Gastroesophageal sphincter (tissue), 4 donors: ENCODE data around the gene SDR42E1. TPM values are rescaled to one million over a fixed set of nuclear protein-coding genes. Genes with fewer than 3 reads are reported as not detected.

Source experiments
- ATAC-seq: fragments of 150-250 bp; one replicate; pipeline ENCODE4 v1.9.1; 2016; ENCODE audit warnings: mild to moderate bottlenecking, moderate library complexity
- H3K27ac ChIP-seq, 4 donors: fragments of 200-600 bp; sonication (generic) in 3 of 4; 1 replicate in 3 of 4; 2 replicates in 1 of 4; pipeline ENCODE4 v1.5.1; 2016 to 2019
- H3K27me3 ChIP-seq: fragments of 200-600 bp; sonication (generic); one replicate; pipeline ENCODE4 v1.5.1; 2019
- H3K36me3 ChIP-seq, 2 donors: fragments of 200-600 bp; sonication (generic); one replicate each; pipeline ENCODE4 v1.5.1; 2019; ENCODE audit warnings: control low read depth in 1 of 2
- H3K4me1 ChIP-seq, 3 donors: fragments of 200-600 bp; sonication (generic); 1 replicate in 2 of 3; 2 replicates in 1 of 3; pipeline ENCODE4 v1.5.1; 2016 to 2019; ENCODE audit warnings: control low read depth in 2 of 3
- H3K4me3 ChIP-seq, 2 donors: fragments of 200-600 bp; sonication (generic); one replicate each; pipeline ENCODE4 v1.5.1; 2019; ENCODE audit warnings: mild to moderate bottlenecking in 1 of 2, moderate library complexity in 1 of 2
- H3K9me3 ChIP-seq, 3 donors: fragments of 200-600 bp; sonication (generic); one replicate each; pipeline ENCODE4 v1.5.1; 2017 to 2019; ENCODE audit warnings: control low read depth in 2 of 3
- EP300 ChIP-seq: sonication (generic); formaldehyde crosslinking; IDR thresholded peaks from one replicate; pipeline ENCODE4 v1.6.1; 2017; ENCODE audit warnings: antibody characterized with exemption, mild to moderate bottlenecking
- POLR2A ChIP-seq, 2 donors: fragments of 450-650 bp; IDR thresholded peaks; one replicate each; pipeline ENCODE4 v1.6.1; 2017; ENCODE audit warnings: antibody characterized with exemption in 2 of 2, mild to moderate bottlenecking in 2 of 2, moderate library complexity in 1 of 2
- POLR2AphosphoS5 ChIP-seq: sonication (generic); formaldehyde crosslinking; IDR thresholded peaks from one replicate; pipeline ENCODE4 v1.6.1; 2017; ENCODE audit warnings: antibody characterized with exemption
- WGBS, 2 donors: methylation state at CpG; one replicate each; pipeline ENCODE4 v1.1.5; 2018; ENCODE audit warnings: low coverage in 1 of 2; 5-methylcytosine and 5-hydroxymethylcytosine counted together
- total RNA-seq, 4 donors: library from RNA; depleted of rRNA; stranded (reverse); fragments of >200 nt; gene quantifications; one replicate each; pipeline ENCODE4 v1.1.0, GENCODE V29; 2016
- TF ChIP-seq, protein P1 (sequence below), 4 experiments: fragments of 200-600 bp in 2 of 4; fragments of 450-650 bp in 2 of 4; sonication (generic) in 1 of 4; IDR thresholded peaks; one replicate each; pipeline ENCODE4 v1.5.1; 2017 to 2019; ENCODE audit warnings: antibody characterized with exemption in 4 of 4, mild to moderate bottlenecking in 2 of 4, moderate library complexity in 2 of 4

SDR42E1 gene
- total RNA-seq, 4 donors from 2014 or later = 0.62 to 2.1 (median 1.7) TPM

DNA sequence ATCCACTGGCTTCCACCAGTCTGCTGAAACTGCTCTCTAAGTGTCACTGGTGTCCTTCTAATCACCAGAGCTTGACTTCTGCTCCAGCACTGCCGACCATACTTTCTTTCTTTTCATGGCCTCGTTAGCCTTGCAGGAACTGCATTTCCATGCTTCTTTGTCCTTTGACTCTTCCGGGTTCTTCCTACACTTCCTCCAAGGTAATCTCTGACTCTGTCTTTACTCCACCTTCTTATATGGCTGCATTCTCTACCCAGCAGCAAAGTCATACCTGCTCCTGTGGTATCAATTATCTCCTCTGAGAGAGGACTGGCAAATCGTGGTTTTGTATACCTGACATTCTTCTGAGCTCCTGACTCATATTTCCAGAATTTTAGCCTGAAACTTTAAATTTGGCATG, 30.3 kb upstream of the SDR42E1 start:
- Histone ChIP-seq H3K36me3 (no peaks in the 10 kb centered on the region), H3K27me3 (peaks cover 8% of the 10 kb centered on the region), H3K4me1 (no peaks in the 10 kb centered on the region), H3K27ac (no peak overlapping the region), H3K4me3 (no peak overlapping the region), H3K9me3 (no peaks in the 10 kb centered on the region)
- WGBS, 2 donors = 86 to 93% methylated on average over 3 to 4 of the region's 4 CpGs
- no peak for ATAC-seq
- TF ChIP-seq EP300 (no peak), POLR2A (IDR thresholded peaks at IDR 0.05) (no peak), POLR2AphosphoS5 (no peak)
- TF ChIP-seq, protein P1, sequence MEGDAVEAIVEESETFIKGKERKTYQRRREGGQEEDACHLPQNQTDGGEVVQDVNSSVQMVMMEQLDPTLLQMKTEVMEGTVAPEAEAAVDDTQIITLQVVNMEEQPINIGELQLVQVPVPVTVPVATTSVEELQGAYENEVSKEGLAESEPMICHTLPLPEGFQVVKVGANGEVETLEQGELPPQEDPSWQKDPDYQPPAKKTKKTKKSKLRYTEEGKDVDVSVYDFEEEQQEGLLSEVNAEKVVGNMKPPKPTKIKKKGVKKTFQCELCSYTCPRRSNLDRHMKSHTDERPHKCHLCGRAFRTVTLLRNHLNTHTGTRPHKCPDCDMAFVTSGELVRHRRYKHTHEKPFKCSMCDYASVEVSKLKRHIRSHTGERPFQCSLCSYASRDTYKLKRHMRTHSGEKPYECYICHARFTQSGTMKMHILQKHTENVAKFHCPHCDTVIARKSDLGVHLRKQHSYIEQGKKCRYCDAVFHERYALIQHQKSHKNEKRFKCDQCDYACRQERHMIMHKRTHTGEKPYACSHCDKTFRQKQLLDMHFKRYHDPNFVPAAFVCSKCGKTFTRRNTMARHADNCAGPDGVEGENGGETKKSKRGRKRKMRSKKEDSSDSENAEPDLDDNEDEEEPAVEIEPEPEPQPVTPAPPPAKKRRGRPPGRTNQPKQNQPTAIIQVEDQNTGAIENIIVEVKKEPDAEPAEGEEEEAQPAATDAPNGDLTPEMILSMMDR (IDR thresholded peaks at IDR 0.05) = no peak

DNA sequence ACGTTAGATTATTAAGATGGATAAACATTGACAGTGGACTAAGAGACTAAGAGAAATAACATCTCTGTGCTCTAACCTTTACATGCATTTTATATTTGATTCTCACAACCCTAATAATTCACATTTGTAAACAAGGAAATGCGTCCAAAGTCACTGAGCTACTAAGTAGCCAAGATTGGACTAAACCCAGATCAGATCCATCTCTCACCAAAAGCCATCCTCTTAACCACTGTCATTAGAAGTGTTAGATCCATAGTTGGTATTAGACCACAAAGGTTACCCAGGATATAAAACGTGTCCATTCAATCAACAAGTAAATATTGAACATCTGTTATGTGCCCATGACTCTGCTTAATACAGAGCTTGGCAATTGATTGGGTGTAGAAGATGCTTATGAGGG, 29.0 kb upstream of the SDR42E1 start:
- no peak for ATAC-seq
- Histone ChIP-seq H3K27me3 (peaks cover 10% of the 10 kb centered on the region), H3K4me3 (no peak overlapping the region), H3K36me3 (no peaks in the 10 kb centered on the region), H3K27ac (no peak overlapping the region), H3K9me3 (no peaks in the 10 kb centered on the region), H3K4me1 (no peaks in the 10 kb centered on the region)
- TF ChIP-seq POLR2A (IDR thresholded peaks at IDR 0.05) = no peak
- TF ChIP-seq, protein P1 (IDR thresholded peaks at IDR 0.05) = no peak
- TF ChIP-seq POLR2AphosphoS5 = no peak
- TF ChIP-seq EP300 = no peak
- WGBS, 2 donors = 70 to 82% methylated on average over 3 of the region's 3 CpGs

DNA sequence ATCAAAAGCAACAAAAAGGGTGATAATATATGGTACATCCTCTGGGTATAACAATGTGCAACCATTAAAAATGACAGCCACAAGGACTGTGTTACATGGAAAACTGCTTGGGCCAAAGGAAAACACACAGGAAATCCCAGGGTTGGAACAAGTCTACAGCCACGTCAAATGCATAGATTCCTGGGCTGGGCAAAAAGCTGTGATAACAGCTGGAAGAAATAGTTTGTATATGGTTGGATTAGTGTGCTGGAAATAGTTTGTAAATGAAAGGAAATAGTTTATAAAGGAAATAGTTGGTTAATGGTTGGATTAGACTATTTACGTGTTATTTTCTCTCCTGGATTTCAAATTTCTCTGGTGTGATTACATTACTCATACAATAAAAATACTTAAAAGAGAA, 26.4 kb upstream of the SDR42E1 start:
- no peak for TF ChIP-seq POLR2A (IDR thresholded peaks at IDR 0.05)
- TF ChIP-seq, protein P1 (IDR thresholded peaks at IDR 0.05) = no peak
- no peak for TF ChIP-seq POLR2AphosphoS5
- no peak for TF ChIP-seq EP300
- 22% methylated on average over 2 of the region's 2 CpGs for WGBS, 2 donors
- ATAC-seq = no peak
- H3K36me3 ChIP-seq = no peaks in the 10 kb centered on the region
- no peaks in the 10 kb centered on the region for H3K4me1 ChIP-seq
- H3K4me3 ChIP-seq = no peak overlapping the region
- H3K27me3 ChIP-seq = peaks cover 15% of the 10 kb centered on the region
- H3K27ac ChIP-seq = no peak overlapping the region
- no peaks in the 10 kb centered on the region for H3K9me3 ChIP-seq

DNA sequence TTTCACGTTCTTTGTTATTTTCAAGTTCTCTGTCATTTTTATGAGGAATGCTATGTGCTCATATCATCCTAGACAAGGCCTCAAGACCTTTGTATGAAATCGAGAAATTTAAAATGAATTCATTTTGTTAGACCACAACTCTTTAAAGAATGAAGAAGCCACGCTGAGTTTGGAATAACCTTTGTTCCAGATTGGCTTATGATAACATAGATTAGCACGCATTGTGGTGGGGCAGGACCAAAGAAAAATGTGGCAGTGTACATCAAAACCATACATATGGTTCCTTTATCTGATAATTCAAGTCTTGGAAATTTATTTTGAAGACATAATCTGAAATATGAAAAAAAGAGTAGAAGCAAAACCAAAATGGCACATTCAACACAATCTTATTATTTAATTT, 26.0 kb upstream of the SDR42E1 start:
- ATAC-seq = no peak
- Histone ChIP-seq H3K27me3 (peaks cover 15% of the 10 kb centered on the region), H3K4me3 (no peak overlapping the region), H3K36me3 (no peaks in the 10 kb centered on the region), H3K27ac (no peak overlapping the region), H3K4me1 (no peaks in the 10 kb centered on the region), H3K9me3 (no peaks in the 10 kb centered on the region)
- WGBS, 2 donors = 75 to 83% methylated on average over 2 to 4 of the region's 4 CpGs
- TF ChIP-seq EP300 = no peak
- TF ChIP-seq, protein P1 (IDR thresholded peaks at IDR 0.05) = no peak
- no peak for TF ChIP-seq POLR2A (IDR thresholded peaks at IDR 0.05)
- TF ChIP-seq POLR2AphosphoS5 = no peak

DNA sequence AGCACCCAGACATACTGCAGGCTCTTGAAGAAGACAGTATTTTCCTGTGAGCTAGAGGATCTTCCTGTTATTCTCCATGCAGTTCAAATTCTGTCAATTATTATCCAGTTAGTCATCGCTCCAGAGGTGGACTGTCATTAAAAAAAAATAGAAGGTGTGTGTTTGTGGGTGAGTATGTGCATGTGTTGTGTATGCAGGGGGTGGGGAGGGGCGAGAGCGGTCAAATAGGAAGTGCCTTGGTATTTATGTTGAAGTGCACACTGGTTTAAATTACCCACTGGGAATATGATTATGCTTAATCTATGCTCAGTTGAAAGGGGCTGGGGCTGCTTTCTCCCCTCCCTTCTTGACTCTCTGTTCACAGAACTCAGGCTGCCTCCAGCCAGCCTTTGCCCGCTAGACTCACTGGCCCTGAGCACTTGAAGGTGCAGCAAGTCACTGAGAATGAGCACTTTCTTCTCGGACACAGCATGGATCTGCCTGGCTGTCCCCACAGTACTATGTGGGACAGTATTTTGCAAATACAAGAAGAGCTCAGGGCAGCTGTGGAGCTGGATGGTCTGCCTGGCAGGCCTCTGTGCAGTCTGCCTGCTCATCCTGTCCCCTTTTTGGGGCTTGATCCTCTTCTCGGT, 23.8 kb upstream of the SDR42E1 start, which contains the start of gene HSD17B2:
TSS of gene HSD17B2 (plus strand) at position 273 of the 632 bp plus-strand sequence. CDS start at position 445, 172 bp downstream.
- Histone ChIP-seq H3K9me3 (no peaks in the 10 kb centered on the region), H3K4me3 (no peak within 1 kb of the TSS), H3K4me1 (no peaks in the 10 kb centered on the region), H3K36me3 (no peaks in the 10 kb centered on the region), H3K27ac (no peak within 1 kb of the TSS), H3K27me3 (peaks cover 15% of the 10 kb centered on the region)
- no peak for ATAC-seq
- TF ChIP-seq, protein P1 (IDR thresholded peaks at IDR 0.05) = no peak
- TF ChIP-seq POLR2AphosphoS5 = no peak
- TF ChIP-seq EP300 = no peak
- TF ChIP-seq POLR2A (IDR thresholded peaks at IDR 0.05) = peak in 1 of 2 donors; percentile 15
- WGBS, 2 donors = 84 to 86% methylated on average over 2 to 3 of the region's 6 CpGs
